A549 (cell line): ENCODE measurements around the gene NKX6-2.

Experiments
- CTCF ChIP-seq: fragments of >200 bp; sonication (Bioruptor Twin); formaldehyde crosslinking; IDR thresholded peaks from 3 replicates; pipeline ENCODE4 v1.5.1; 2016
- ESRRA ChIP-seq: fragments of 150-350 bp; IDR thresholded peaks from 2 replicates; pipeline ENCODE4 v1.6.1; 2014; ENCODE audit warnings: mild to moderate bottlenecking, low read length, borderline replicate concordance
- JUN ChIP-seq, 2 experiments: fragments of >200 bp; sonication (Bioruptor Twin); formaldehyde crosslinking; IDR thresholded peaks; 2 replicates in 1 of 2; 3 replicates in 1 of 2; pipeline ENCODE4 v1.6.1; 2016 to 2017
- MAFK ChIP-seq: fragments of 450-650 bp; IDR thresholded peaks from 2 replicates; pipeline ENCODE4 v1.6.1; 2014; ENCODE audit not compliant: partially characterized antibody
- MAX ChIP-seq: IDR thresholded peaks from 2 replicates; pipeline ENCODE4 v1.6.1; 2012
- REST ChIP-seq: fragments of 200-600 bp; sonication (generic); IDR thresholded peaks from 2 replicates; pipeline ENCODE4 v1.6.1; 2016; ENCODE audit warnings: antibody characterized with exemption, mild to moderate bottlenecking, moderate library complexity
- RFX5 ChIP-seq: fragments of 450-650 bp; IDR thresholded peaks from 2 replicates; pipeline ENCODE4 v1.7.1; 2014; ENCODE audit warnings: antibody characterized with exemption, mild to moderate bottlenecking, moderate library complexity
- SMC3 ChIP-seq: fragments of >200 bp; sonication (Bioruptor Twin); formaldehyde crosslinking; IDR thresholded peaks from 3 replicates; pipeline ENCODE4 v1.6.1; 2018; ENCODE audit warnings: inconsistent platforms
- ZNF302 ChIP-seq: fragments of 250-450 bp; sonication (Bioruptor Pico); IDR thresholded peaks from 2 replicates; pipeline ENCODE4 v1.9.0; 2021; ENCODE audit warnings: inconsistent platforms, mild to moderate bottlenecking, moderate library complexity
- ZSCAN20 ChIP-seq: fragments of 250-450 bp; sonication (Bioruptor Pico); IDR thresholded peaks from 2 replicates; pipeline ENCODE4 v1.8.0; 2022; ENCODE audit warnings: mild to moderate bottlenecking, moderate library complexity

GRCh38 chr10:132820056-132820455 is 34.1 kb upstream of the NKX6-2 start:
- TF ChIP-seq MAFK (no peak), ZNF302 (no peak), ESRRA (no peak), CTCF (no peak), RFX5 (no peak), SMC3 (no peak), JUN (IDR thresholded peaks at IDR 0.05) (no peak), REST (no peak), MAX (no peak), ZSCAN20 (CRISPR knock-in tag) (no peak)
